Stimulated activated memory B cell treated with anti-CD40 and anti-IgM and Interleukin-4, amounts not matched to agents 10 μg/mL and 1 μg/mL and 100 μg/mL, for 72 hours (primary cell): ENCODE measurements around the gene PPFIBP2.

Experiments
- ATAC-seq: fragments of 150-1000 bp; cut with Tn5 transposase; 2 replicates; pipeline ENCODE4 v1.10.0; 2021
- H3K27ac Mint-ChIP-seq: one replicate; pipeline ENCODE4 v1.8.0; 2022; ENCODE audit warnings: mild to moderate bottlenecking, mixed read lengths
- H3K27me3 Mint-ChIP-seq: one replicate; pipeline ENCODE4 v1.8.0; 2022; ENCODE audit warnings: mixed read lengths
- H3K36me3 Mint-ChIP-seq: one replicate; pipeline ENCODE4 v1.8.0; 2022; ENCODE audit warnings: mixed read lengths
- H3K4me1 Mint-ChIP-seq: one replicate; pipeline ENCODE4 v1.8.0; 2022; ENCODE audit warnings: mixed read lengths
- H3K4me3 Mint-ChIP-seq: one replicate; pipeline ENCODE4 v1.8.0; 2022; ENCODE audit warnings: mild to moderate bottlenecking, moderate library complexity, mixed read lengths
- H3K9me3 Mint-ChIP-seq: one replicate; pipeline ENCODE4 v1.8.0; 2022; ENCODE audit warnings: mixed read lengths

Gene PPFIBP2

GRCh38 chr11:7670641-7671040 is 156.8 kb downstream of the PPFIBP2 start:
- H3K9me3 Mint-ChIP-seq = no peaks in the 10 kb centered on the region
- H3K4me3 Mint-ChIP-seq = no peak overlapping the region
- peaks cover 11% of the 10 kb centered on the region for H3K27me3 Mint-ChIP-seq
- H3K36me3 Mint-ChIP-seq = peaks cover 9% of the 10 kb centered on the region
- no peak for ATAC-seq
- peaks cover 48% of the 10 kb centered on the region for H3K4me1 Mint-ChIP-seq
- peak overlapping the region; percentile 82 for H3K27ac Mint-ChIP-seq

DNA sequence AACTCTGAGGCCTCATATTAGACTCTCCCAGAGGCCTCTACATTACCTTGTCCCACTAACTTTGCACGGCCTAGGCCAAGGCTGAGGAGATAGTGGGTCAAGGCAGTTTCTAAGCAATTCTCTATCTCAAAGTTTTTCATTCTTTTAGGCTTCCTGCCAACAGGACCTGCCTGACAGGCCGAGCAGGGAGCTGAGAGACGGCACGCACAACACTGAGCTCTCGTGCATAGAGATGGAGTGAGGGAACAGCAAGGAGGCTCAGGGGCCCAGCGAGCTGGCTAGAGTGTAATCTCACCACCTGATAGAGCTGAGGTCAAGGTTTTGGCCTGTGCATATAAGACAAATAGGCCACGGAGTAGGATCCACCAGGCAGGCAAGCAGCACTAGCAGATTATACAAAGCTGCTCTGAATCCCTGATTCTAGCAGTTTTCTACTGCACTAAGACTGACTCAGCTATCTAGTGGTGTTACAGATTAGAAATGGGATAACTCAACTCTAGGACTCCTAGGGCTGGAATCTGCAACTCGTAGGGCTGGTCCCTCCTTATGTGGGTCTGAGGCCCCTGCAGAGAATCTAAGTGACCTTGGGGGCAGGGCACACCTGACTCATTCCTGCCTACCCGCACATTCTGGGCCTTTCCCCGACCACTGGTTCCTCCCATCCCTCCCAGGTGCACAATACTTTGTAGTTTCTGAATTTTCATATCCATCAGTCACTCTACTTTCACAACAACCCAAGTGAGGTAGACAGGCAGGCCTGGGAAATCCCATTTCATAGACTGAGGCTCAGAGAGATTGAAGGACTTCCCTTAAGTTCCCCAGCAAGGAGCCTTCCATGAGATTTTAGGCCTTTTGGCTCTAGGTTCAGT is 157.8 kb downstream of the PPFIBP2 start:
- Mint-ChIP-seq H3K4me3 (peak overlapping the region; percentile 88), H3K27me3 (peaks cover 11% of the 10 kb centered on the region), H3K9me3 (peaks cover under 1% of the 10 kb centered on the region), H3K4me1 (peaks cover 43% of the 10 kb centered on the region), H3K36me3 (peaks cover 3% of the 10 kb centered on the region), H3K27ac (peak overlapping the region; percentile 82)
- ATAC-seq = peak; percentile 83

DNA sequence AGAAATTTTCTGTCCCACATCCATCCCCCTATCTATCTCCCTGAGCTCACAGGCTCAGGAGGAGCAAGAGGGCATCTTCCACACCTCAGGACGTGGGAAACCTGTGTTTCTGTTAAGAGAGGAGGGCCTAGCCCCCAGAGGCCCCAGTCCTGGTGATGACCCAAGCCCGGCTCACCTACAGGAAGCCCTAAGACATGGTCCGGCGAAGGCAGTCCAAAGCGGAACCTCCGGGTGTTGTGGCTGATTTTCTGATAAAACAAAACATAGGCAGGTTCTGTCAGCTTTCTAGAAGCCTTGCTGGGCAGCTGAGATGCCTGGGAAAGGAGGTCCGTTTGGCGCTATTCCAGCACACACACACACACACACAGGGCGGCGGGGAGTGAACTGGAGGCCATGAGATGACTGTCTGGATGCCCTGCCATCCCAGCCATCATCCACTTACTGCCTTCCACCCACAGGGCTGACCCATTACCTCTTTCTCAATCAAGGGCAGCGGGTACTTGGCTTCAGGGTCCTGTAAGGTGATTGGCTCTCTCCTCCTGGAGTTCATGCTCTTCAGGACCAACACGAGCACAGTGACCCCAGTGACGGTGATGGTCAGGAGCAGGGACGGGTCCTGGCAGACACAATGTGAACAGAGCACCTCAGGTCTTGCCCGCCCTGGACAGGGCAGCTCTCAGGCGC is 158.6 kb downstream of the PPFIBP2 start:
- ATAC-seq = peak; percentile 51
- H3K4me1 Mint-ChIP-seq = peaks cover 43% of the 10 kb centered on the region
- peak overlapping the region; percentile 88 for H3K4me3 Mint-ChIP-seq
- H3K27ac Mint-ChIP-seq = peak overlapping the region; percentile 82
- peaks cover 7% of the 10 kb centered on the region for H3K9me3 Mint-ChIP-seq
- peaks cover 11% of the 10 kb centered on the region for H3K27me3 Mint-ChIP-seq
- H3K36me3 Mint-ChIP-seq = no peaks in the 10 kb centered on the region

DNA sequence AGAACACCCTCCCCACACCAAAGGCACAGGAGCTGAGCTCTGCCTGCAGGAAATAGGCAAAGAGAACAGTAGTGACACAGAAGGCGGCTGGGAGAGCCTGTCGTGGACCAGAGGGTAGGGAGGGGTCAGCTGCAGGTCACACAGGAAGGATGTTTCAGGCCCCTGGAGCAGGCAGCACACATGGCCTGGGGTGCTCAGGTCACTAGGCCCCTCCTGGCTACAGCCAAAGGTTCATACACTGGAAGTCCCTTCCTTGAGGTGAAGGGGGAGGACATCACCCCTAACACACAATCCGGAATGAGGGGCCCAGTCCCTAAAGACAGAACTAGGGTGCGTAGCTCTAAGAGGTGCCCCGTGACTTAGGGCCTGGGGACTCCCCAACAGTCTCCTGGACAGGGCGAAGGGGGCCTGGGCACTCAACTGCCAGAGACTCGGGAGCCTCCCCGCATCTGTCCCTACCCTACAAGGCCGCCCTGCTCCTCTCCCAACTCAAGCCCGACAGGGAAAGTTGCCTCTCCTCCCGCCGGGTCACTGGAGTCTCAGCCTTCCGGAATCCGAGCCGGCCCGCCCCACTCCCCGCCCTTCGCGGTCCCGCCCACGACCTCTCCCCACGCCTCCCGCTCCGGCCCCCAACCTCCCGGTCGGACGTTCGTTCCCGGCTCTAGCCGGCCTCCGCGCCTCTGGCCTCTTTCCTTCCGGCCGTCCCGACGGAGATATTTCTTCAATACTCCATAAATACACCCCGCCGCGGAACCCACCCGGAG is 159.3 kb downstream of the PPFIBP2 start, which contains the start of gene CYB5R2:
CYB5R2 (minus strand) TSS at position 541 of the 764 bp plus-strand sequence. CDS start 675 bp downstream, outside the sequence.
- Mint-ChIP-seq H3K27ac (peak within 1 kb of the TSS; percentile 82), H3K4me1 (peaks cover 49% of the 10 kb centered on the region), H3K36me3 (no peaks in the 10 kb centered on the region), H3K4me3 (peak within 1 kb of the TSS; percentile 92), H3K27me3 (peaks cover 11% of the 10 kb centered on the region), H3K9me3 (peaks cover 12% of the 10 kb centered on the region)
- ATAC-seq = peak; percentile 56

- peaks cover 11% of the 10 kb centered on the region for H3K27me3 Mint-ChIP-seq
- ATAC-seq = peak; percentile 65
- peaks cover 49% of the 10 kb centered on the region for H3K4me1 Mint-ChIP-seq
- peak overlapping the region; percentile 92 for H3K4me3 Mint-ChIP-seq
- peaks cover 12% of the 10 kb centered on the region for H3K9me3 Mint-ChIP-seq
- peak overlapping the region; percentile 82 for H3K27ac Mint-ChIP-seq
- H3K36me3 Mint-ChIP-seq = no peaks in the 10 kb centered on the region
Observed at GRCh38 chr11:7673724-7674434, 160.1 kb downstream of the PPFIBP2 start.

DNA sequence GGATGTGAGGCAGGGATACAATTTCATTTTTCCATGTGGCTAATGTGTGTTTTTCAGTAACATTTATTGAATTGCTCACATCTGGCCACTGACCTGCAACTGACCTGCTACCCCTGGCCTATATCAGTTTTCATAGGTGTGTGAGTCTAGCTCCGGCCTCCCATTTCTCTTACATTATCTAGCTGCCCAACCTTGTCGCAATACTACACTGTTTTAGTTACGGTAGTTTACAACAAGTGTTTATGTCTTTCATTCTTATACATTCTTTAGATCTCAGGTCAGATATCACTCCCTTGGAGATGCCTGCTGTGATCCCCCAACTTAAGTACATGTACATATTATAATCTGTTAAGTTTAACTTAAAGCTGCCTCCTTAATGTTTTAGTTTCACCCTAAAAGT is 161.8 kb downstream of the PPFIBP2 start:
- peaks cover 12% of the 10 kb centered on the region for H3K9me3 Mint-ChIP-seq
- H3K27me3 Mint-ChIP-seq = peaks cover 22% of the 10 kb centered on the region
- H3K27ac Mint-ChIP-seq = no peak overlapping the region
- no peaks in the 10 kb centered on the region for H3K36me3 Mint-ChIP-seq
- ATAC-seq = no peak
- peaks cover 46% of the 10 kb centered on the region for H3K4me1 Mint-ChIP-seq
- H3K4me3 Mint-ChIP-seq = no peak overlapping the region

- H3K4me3 Mint-ChIP-seq = no peak overlapping the region
- H3K36me3 Mint-ChIP-seq = no peaks in the 10 kb centered on the region
- peaks cover 12% of the 10 kb centered on the region for H3K9me3 Mint-ChIP-seq
- no peak for ATAC-seq
- H3K4me1 Mint-ChIP-seq = peaks cover 31% of the 10 kb centered on the region
- no peak overlapping the region for H3K27ac Mint-ChIP-seq
- peaks cover 28% of the 10 kb centered on the region for H3K27me3 Mint-ChIP-seq
Observed at GRCh38 chr11:7677071-7677470, 163.3 kb downstream of the PPFIBP2 start.

GRCh38 chr11:7677796-7678201 is 164.0 kb downstream of the PPFIBP2 start:
- peaks cover 28% of the 10 kb centered on the region for H3K27me3 Mint-ChIP-seq
- peaks cover 24% of the 10 kb centered on the region for H3K4me1 Mint-ChIP-seq
- H3K4me3 Mint-ChIP-seq = no peak overlapping the region
- ATAC-seq = no peak
- H3K9me3 Mint-ChIP-seq = peaks cover 12% of the 10 kb centered on the region
- no peak overlapping the region for H3K27ac Mint-ChIP-seq
- H3K36me3 Mint-ChIP-seq = no peaks in the 10 kb centered on the region

DNA sequence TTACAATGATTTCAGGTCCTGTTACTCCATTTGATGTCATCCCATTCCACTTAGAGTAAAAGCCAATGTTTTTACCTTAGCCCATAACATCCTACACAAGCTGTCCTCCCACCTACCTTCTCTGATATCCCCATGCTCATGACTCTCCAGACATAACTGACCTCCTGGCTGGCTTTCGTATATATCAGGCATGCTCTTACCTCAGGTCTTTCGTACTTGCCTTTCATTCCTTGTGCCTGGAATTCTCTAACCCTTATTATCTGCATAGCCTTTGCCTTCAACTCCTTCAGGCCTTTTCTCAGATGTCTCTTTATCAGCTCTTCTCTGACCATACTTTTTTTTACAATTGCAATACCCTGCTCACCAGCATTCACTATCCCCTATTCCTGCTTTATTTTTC is 169.8 kb downstream of the PPFIBP2 start:
- no peak overlapping the region for H3K4me3 Mint-ChIP-seq
- H3K9me3 Mint-ChIP-seq = no peaks in the 10 kb centered on the region
- H3K4me1 Mint-ChIP-seq = no peaks in the 10 kb centered on the region
- H3K27me3 Mint-ChIP-seq = peaks cover 25% of the 10 kb centered on the region
- H3K27ac Mint-ChIP-seq = no peak overlapping the region
- no peaks in the 10 kb centered on the region for H3K36me3 Mint-ChIP-seq
- ATAC-seq = no peak

DNA sequence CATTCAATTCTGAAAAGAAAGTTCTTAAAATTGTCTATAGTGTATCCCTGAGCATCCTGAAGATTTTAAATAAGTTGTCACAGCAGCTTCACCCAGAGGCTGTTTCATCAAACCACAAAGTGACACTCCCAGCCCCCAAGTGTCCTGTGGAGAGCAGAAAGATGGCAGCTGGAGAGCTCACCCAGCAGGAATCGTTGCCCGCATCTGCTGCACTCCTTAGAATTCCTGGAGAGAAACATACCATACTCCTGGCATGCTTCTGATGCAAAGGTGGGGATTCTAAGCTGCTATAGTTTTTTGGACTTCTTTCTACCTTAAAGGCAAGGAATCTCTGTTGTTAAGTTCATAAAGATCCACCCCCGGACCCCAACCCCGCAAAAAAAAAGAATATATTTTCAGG is 173.0 kb downstream of the PPFIBP2 start:
- Mint-ChIP-seq H3K36me3 (no peaks in the 10 kb centered on the region), H3K4me3 (no peak overlapping the region), H3K9me3 (no peaks in the 10 kb centered on the region), H3K4me1 (no peaks in the 10 kb centered on the region), H3K27ac (no peak overlapping the region), H3K27me3 (peaks cover 8% of the 10 kb centered on the region)
- no peak for ATAC-seq

DNA sequence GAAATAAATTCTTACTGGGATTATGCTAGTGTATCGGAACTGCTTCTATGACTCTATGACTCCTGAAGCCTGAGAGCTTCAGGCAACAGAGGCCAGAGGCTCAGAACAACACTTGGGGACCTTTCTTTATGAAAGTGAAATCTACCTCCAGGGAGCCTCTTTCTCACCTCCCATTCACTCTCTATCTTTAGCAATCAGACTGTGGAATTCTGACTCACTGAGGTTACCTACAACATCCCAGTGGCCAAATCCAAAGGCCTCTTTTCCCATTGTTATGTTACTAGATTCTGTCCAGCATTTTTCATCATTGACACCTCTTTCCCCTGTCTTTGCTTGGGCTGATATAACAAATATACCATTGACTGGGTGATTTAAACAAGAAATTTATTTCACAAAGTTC is 173.6 kb downstream of the PPFIBP2 start:
- no peaks in the 10 kb centered on the region for H3K36me3 Mint-ChIP-seq
- H3K27ac Mint-ChIP-seq = no peak overlapping the region
- peaks cover 8% of the 10 kb centered on the region for H3K27me3 Mint-ChIP-seq
- H3K4me3 Mint-ChIP-seq = no peak overlapping the region
- no peaks in the 10 kb centered on the region for H3K9me3 Mint-ChIP-seq
- no peaks in the 10 kb centered on the region for H3K4me1 Mint-ChIP-seq
- ATAC-seq = no peak

GRCh38 chr11:7688238-7688826 is 174.5 kb downstream of the PPFIBP2 start:
- no peaks in the 10 kb centered on the region for H3K36me3 Mint-ChIP-seq
- H3K9me3 Mint-ChIP-seq = no peaks in the 10 kb centered on the region
- no peak for ATAC-seq
- no peak overlapping the region for H3K27ac Mint-ChIP-seq
- peaks cover 17% of the 10 kb centered on the region for H3K27me3 Mint-ChIP-seq
- H3K4me1 Mint-ChIP-seq = no peaks in the 10 kb centered on the region
- no peak overlapping the region for H3K4me3 Mint-ChIP-seq

DNA sequence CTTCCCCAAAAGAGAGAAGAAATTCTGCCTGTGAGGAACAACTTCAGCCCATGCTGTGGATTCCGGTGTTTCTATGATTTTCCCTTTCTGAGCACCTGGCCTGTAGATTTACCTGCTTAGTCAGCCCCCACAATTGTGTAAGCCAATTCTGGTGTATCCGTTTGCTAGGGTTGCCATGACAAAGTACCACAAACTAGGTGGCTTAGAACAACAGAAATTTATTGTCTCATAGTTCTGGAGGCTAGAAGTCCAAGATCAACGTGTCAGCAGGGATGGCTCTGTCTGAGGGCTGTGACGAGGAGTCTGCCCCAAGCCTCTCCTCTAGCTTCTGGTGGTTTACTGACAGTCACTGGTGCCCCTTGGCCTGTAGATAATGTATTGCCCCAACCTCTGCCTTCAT is 175.4 kb downstream of the PPFIBP2 start:
- Mint-ChIP-seq H3K27ac (no peak overlapping the region), H3K4me3 (no peak overlapping the region), H3K4me1 (no peaks in the 10 kb centered on the region), H3K36me3 (no peaks in the 10 kb centered on the region), H3K9me3 (no peaks in the 10 kb centered on the region), H3K27me3 (peaks cover 26% of the 10 kb centered on the region)
- no peak for ATAC-seq

GRCh38 chr11:7690648-7691047 is 176.8 kb downstream of the PPFIBP2 start:
- H3K36me3 Mint-ChIP-seq = no peaks in the 10 kb centered on the region
- peaks cover 29% of the 10 kb centered on the region for H3K27me3 Mint-ChIP-seq
- H3K4me3 Mint-ChIP-seq = no peak overlapping the region
- no peak overlapping the region for H3K27ac Mint-ChIP-seq
- no peak for ATAC-seq
- H3K4me1 Mint-ChIP-seq = no peaks in the 10 kb centered on the region
- H3K9me3 Mint-ChIP-seq = no peaks in the 10 kb centered on the region
